RWPE1 (cell line): Measurements from ENCODE around the gene TACR2.
A peak's percentile ranks its signal among the peaks of the same experiment; 100 is the strongest.

Source experiments
- CTCF ChIA-PET: fragments of 350-600 bp; sonication (Branson Sonifier 250); formaldehyde crosslinking; extraction: SDS; loops from one replicate; lab custom pipeline; 2021; lab: Yijun Ruan, JAX
- POLR2A ChIA-PET: fragments of 400-600 bp; formaldehyde crosslinking; extraction: SDS; loops from one replicate; lab custom pipeline; 2020; ENCODE audit warnings: antibody characterized with exemption; ENCODE audit not compliant: low non-redundant PET; lab: Yijun Ruan, JAX
- DNase-seq: peaks from one replicate; pipeline ENCODE4 v3.0.0; 2012; ENCODE audit warnings: low spot score
- H3K27ac ChIP-seq: fragments of 450-650 bp; 2 replicates; pipeline ENCODE4 v1.5.1; 2017
- CTCF ChIP-seq: fragments of 450-650 bp; conservative IDR thresholded peaks from 2 replicates; pipeline ENCODE4 v1.5.1; 2017; ENCODE audit warnings: low read depth, mild to moderate bottlenecking

Gene TACR2

GRCh38 chr10:69360485-69361302 is 56.0 kb downstream of the TACR2 start:
- peak; percentile 93 for DNase-seq
- ChIA-PET POLR2A (interaction anchor here (0.5 kb wide), 1 partner anchor 25 kb away, joined by 6 read pairs; no protein-coding TSS in a partner anchor), CTCF (no interaction called here)
- TF ChIP-seq CTCF = no peak
- H3K27ac ChIP-seq = peak overlapping the region; percentile 87

- no peak for TF ChIP-seq CTCF
- POLR2A ChIA-PET = no interaction called here
- no peak for DNase-seq
- CTCF ChIA-PET = no interaction called here
- H3K27ac ChIP-seq = peak overlapping the region; percentile 87
Observed at GRCh38 chr10:69359594-69359993, 57.1 kb downstream of the TACR2 start.

GRCh38 chr10:69359148-69359547 is 57.6 kb downstream of the TACR2 start:
- no peak for DNase-seq
- CTCF ChIA-PET = no interaction called here
- POLR2A ChIA-PET = no interaction called here
- peak overlapping the region; percentile 87; the same call in 1 of the 2 replicates for H3K27ac ChIP-seq
- TF ChIP-seq CTCF = no peak

- ChIA-PET CTCF (no interaction called here), POLR2A (interaction anchor here (0.6 kb wide), 1 partner anchor 403 kb away, joined by 5 read pairs; no protein-coding TSS in a partner anchor)
- no peak for TF ChIP-seq CTCF
- peak overlapping the region; percentile 68 for H3K27ac ChIP-seq
- DNase-seq = no peak
Observed at GRCh38 chr10:69358148-69358795, 58.4 kb downstream of the TACR2 start.

GRCh38 chr10:69356187-69356586 is 60.5 kb downstream of the TACR2 start:
- ChIA-PET CTCF (no interaction called here), POLR2A (no interaction called here)
- DNase-seq = no peak
- no peak for TF ChIP-seq CTCF
- H3K27ac ChIP-seq = peak overlapping the region; percentile 17; the same call in 1 of the 2 replicates

GRCh38 chr10:69353977-69354635 is 62.6 kb downstream of the TACR2 start:
- no peak for DNase-seq
- H3K27ac ChIP-seq = peak overlapping the region; percentile 89
- no peak for TF ChIP-seq CTCF
- ChIA-PET CTCF (no interaction called here), POLR2A (no interaction called here)
